Fibroblast of lung (primary cell): ENCODE measurements around the gene HOXB6. TPM values are rescaled to one million over a fixed set of nuclear protein-coding genes. Genes with fewer than 3 reads are reported as not detected.

Source experiments
- DNase-seq, 2 donors: peaks; one replicate each; pipeline versions ENCODE4 v3.0.0 to v3.0.0-alpha.2; 2010; ENCODE audit warnings: low read depth in 2 of 2
- H2AFZ ChIP-seq: 2 replicates; pipeline ENCODE4 v1.5.1; 2012; ENCODE audit warnings: low read length, control low read depth, inconsistent platforms
- H3K27ac ChIP-seq: 2 replicates; pipeline ENCODE4 v1.5.1; 2011; ENCODE audit warnings: low read length, control low read depth; ENCODE audit not compliant: insufficient read depth
- H3K27me3 ChIP-seq: 2 replicates; pipeline ENCODE4 v1.5.1; 2011; ENCODE audit warnings: mild to moderate bottlenecking, low read length; ENCODE audit not compliant: control insufficient read depth, insufficient read depth
- H3K36me3 ChIP-seq: 2 replicates; pipeline ENCODE4 v1.5.1; 2011; ENCODE audit warnings: low read length; ENCODE audit not compliant: control insufficient read depth, insufficient read depth
- H3K4me1 ChIP-seq: 2 replicates; pipeline ENCODE4 v1.5.1; 2011; ENCODE audit warnings: low read length; ENCODE audit not compliant: control insufficient read depth, insufficient read depth; ENCODE audit errors: extremely low read depth
- H3K4me2 ChIP-seq: 2 replicates; pipeline ENCODE4 v1.5.1; 2011; ENCODE audit warnings: low read length, control low read depth; ENCODE audit not compliant: insufficient read depth; ENCODE audit errors: extremely low read depth
- H3K4me3 ChIP-seq, 4 experiments: fragments of 200-600 bp in 1 of 4; sonication (generic) in 1 of 4; replicated peaks in 1 of 4; 2 replicates each; pipeline ENCODE4 v1.5.1; 2011 to 2016; ENCODE audit warnings: low read length in 4 of 4, low read depth in 3 of 4, mild to moderate bottlenecking in 3 of 4, control low read depth in 2 of 4, inconsistent platforms in 1 of 4, mixed read lengths in 1 of 4; ENCODE audit not compliant: insufficient read depth in 1 of 4; ENCODE audit errors: control extremely low read depth in 1 of 4
- H3K79me2 ChIP-seq: 2 replicates; pipeline ENCODE4 v1.5.1; 2012; ENCODE audit warnings: mild to moderate bottlenecking, low read length, inconsistent platforms; ENCODE audit not compliant: control insufficient read depth, insufficient read depth
- H3K9ac ChIP-seq: 2 replicates; pipeline ENCODE4 v1.5.1; 2011; ENCODE audit warnings: mild to moderate bottlenecking, low read length, control low read depth; ENCODE audit not compliant: insufficient read depth
- H3K9me3 ChIP-seq: 2 replicates; pipeline ENCODE4 v1.5.1; 2012; ENCODE audit warnings: low read depth, low read length; ENCODE audit not compliant: control insufficient read depth, insufficient read depth
- H4K20me1 ChIP-seq: 2 replicates; pipeline ENCODE4 v1.5.1; 2011; ENCODE audit warnings: low read length; ENCODE audit not compliant: control insufficient read depth, insufficient read depth; ENCODE audit errors: extremely low read depth
- EZH2 ChIP-seq: IDR thresholded peaks from 2 replicates; pipeline ENCODE4 v1.5.1; 2012; ENCODE audit warnings: low read length, control low read depth, mild to moderate bottlenecking; ENCODE audit errors: missing control alignments
- polyA plus RNA-seq, 2 donors: library from polyadenylated mRNA; depleted of rRNA in 1 of 2; stranded (reverse) in 1 of 2; unstranded in 1 of 2; fragments of >200 nt; gene quantifications; 2 replicates each; pipeline ENCODE4 v1.2.1, GENCODE V29; 2011 to 2012; ENCODE audit warnings: missing spikeins in 1 of 2
- total RNA-seq: library from RNA; depleted of rRNA; stranded (reverse); fragments of >200 nt; gene quantifications from 2 replicates; pipeline ENCODE4 v1.2.1, GENCODE V29; 2014
- TF ChIP-seq, protein P1 (sequence below), 2 donors: IDR thresholded peaks in 1 of 2; conservative IDR thresholded peaks in 1 of 2; 1 replicate in 1 of 2; 2 replicates in 1 of 2; pipeline ENCODE4 v1.5.1; 2011 to 2012; ENCODE audit warnings: low read length in 2 of 2, control low read depth in 1 of 2, inconsistent platforms in 1 of 2, low read depth in 1 of 2, mild to moderate bottlenecking in 1 of 2

HOXB6 gene
- total and polyA plus RNA-seq, 2 donors (not counting 1 experiment from before 2014, with no cell fraction given): 16.2 to 28.9 TPM

- Histone ChIP-seq H3K79me2 (no peaks in the 10 kb centered on the region), H3K4me1 (peaks cover 4% of the 10 kb centered on the region), H3K36me3 (no peaks in the 10 kb centered on the region), H3K27ac (no peak within 1 kb of the TSS), H2AFZ (no peak within 1 kb of the TSS), H4K20me1 (peaks cover 2% of the 10 kb centered on the region), H3K9me3 (no peaks in the 10 kb centered on the region), H3K27me3 (peaks cover 99% of the 10 kb centered on the region), H3K4me3 (peak within 1 kb of the TSS; percentile 27 to 48 (median 34)), H3K9ac (no peak within 1 kb of the TSS), H3K4me2 (peak within 1 kb of the TSS; percentile 84)
- peak; percentile 84 for TF ChIP-seq EZH2
- TF ChIP-seq, protein P1, sequence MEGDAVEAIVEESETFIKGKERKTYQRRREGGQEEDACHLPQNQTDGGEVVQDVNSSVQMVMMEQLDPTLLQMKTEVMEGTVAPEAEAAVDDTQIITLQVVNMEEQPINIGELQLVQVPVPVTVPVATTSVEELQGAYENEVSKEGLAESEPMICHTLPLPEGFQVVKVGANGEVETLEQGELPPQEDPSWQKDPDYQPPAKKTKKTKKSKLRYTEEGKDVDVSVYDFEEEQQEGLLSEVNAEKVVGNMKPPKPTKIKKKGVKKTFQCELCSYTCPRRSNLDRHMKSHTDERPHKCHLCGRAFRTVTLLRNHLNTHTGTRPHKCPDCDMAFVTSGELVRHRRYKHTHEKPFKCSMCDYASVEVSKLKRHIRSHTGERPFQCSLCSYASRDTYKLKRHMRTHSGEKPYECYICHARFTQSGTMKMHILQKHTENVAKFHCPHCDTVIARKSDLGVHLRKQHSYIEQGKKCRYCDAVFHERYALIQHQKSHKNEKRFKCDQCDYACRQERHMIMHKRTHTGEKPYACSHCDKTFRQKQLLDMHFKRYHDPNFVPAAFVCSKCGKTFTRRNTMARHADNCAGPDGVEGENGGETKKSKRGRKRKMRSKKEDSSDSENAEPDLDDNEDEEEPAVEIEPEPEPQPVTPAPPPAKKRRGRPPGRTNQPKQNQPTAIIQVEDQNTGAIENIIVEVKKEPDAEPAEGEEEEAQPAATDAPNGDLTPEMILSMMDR (conservative IDR thresholded peaks at IDR 0.05 in 1 of 2, IDR thresholded peaks at IDR 0.05 in 1 of 2; ENCODE audit: low read depth in 1 of 2, low read length in 2 of 2): no peak
- peak in 1 of 2 donors; percentile 15 for DNase-seq
These were observed 21.7 kb upstream of the HOXB6 start, which contains the start of gene HOXB9 for GRCh38 chr17:48626245-48627117. HOXB9 (minus strand) TSS chr17:48626358; CDS start chr17:48626269, 89 bp downstream.

DNA sequence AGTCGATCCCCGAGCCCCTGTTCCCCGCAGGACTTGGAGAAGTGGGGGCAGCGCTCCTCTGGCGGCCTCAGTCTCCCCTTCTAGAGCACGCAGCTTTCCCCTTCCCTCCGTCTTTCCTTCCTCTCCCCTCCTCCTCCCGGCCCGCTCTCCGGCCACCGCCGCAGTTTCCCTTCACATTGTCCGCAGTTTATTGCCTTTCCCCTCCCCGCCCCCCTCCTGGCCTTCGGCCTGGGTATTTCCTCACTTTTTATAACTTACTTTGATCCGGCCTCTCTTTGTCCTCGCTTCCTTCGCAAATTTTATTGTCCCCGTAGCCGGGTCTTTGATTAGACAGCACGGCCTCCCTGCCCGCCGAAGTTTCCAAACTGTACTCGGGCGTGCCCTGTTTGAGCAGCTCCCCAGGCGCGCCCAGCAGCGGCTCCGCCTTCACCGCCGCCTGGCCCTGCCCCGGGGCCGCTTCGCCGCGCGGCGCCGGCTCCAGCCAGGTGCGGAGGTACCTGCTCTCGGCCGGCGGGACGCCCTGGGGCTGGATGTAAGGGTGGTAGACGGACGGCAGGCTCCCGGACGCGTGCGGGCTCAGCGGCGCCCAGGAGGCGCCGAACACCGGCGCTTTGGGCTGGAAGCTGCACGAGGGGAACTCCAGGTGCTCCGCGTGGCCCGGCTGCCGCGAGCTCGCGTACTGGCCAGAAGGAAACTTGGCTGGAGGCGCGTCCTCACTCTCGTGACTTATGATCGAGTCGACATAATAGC is 20.9 kb upstream of the HOXB6 start:
- Histone ChIP-seq H3K4me2 (peak overlapping the region; percentile 84), H3K9ac (no peak overlapping the region), H3K36me3 (no peaks in the 10 kb centered on the region), H4K20me1 (peaks cover 2% of the 10 kb centered on the region), H3K4me3 (peak overlapping the region; percentile 27 to 48 (median 34)), H3K27me3 (peaks cover 99% of the 10 kb centered on the region), H3K27ac (no peak overlapping the region), H2AFZ (no peak overlapping the region), H3K79me2 (no peaks in the 10 kb centered on the region), H3K9me3 (no peaks in the 10 kb centered on the region), H3K4me1 (peaks cover 4% of the 10 kb centered on the region)
- DNase-seq: no peak
- TF ChIP-seq, protein P1 (conservative IDR thresholded peaks at IDR 0.05 in 1 of 2, IDR thresholded peaks at IDR 0.05 in 1 of 2; ENCODE audit: low read depth in 1 of 2, low read length in 2 of 2): no peak
- TF ChIP-seq EZH2: peak; percentile 82
